Measurements from ENCODE around the gene TADA2B. TPM values are rescaled to one million over a fixed set of nuclear protein-coding genes. Genes with fewer than 3 reads are reported as not detected.

Gene TADA2B
- total and polyA plus RNA-seq, 10 of the 15 experiments (the other 5 are each of a cell fraction or from before 2014, with no cell fraction given): 0.66 to 12.0 (median 5.6) TPM

GRCh38 chr4:7055111-7055989 lies 12.2 kb downstream of the TADA2B start:
- BruUV-seq (replicated peaks): no TSS peak
- H4K20me1 ChIP-seq (ENCODE audit: control insufficient read depth, insufficient read depth): no peaks in the 10 kb centered on the region
- H3K4me3 ChIP-seq: no peak overlapping the region
- ChIA-PET POLR2A (interaction anchor here (1.0 kb wide), 1 partner anchor 11 kb away, joined by 3 read pairs; no protein-coding TSS in a partner anchor), SMC1A (ENCODE audit: uncharacterized antibody, unreplicated experiment) (no interaction called here), CTCF (interaction anchor here (5.6 kb wide), 1 partner anchor 14 kb away, joined by 41 read pairs; the partner anchor contains the start of gene GRPEL1), RAD21 (ENCODE audit: unreplicated experiment) (no interaction called here)
- H3K79me2 ChIP-seq (ENCODE audit: control insufficient read depth, insufficient read depth, low read length): no peaks in the 10 kb centered on the region; the same call in none of the 2 replicates
- peaks cover 14% of the 10 kb centered on the region for H3K4me1 ChIP-seq (ENCODE audit: control insufficient read depth, insufficient read depth, low read length)
- ATAC-seq (no peak), DNase-seq (ENCODE audit: low read depth, low spot score) (no peak), FAIRE-seq (no peak)
- H3K4me2 ChIP-seq (ENCODE audit: control insufficient read depth, insufficient read depth): no peak overlapping the region
- H2AFZ ChIP-seq (ENCODE audit: control insufficient read depth, low read depth, low read length): no peak overlapping the region
- WGBS (ENCODE audit: insufficient coverage, insufficient replicate concordance, low lambda C conversion rate, missing lambda C conversion rate): 94% methylated on average over 31 of the region's 31 CpGs
- no peak overlapping the region for H3K9ac ChIP-seq (ENCODE audit: control insufficient read depth, insufficient read depth, low read length)
- H3K27me3 ChIP-seq (replicated peaks in 1 of 2; ENCODE audit: control insufficient read depth in 2 of 2, insufficient read depth in 2 of 2, low read length in 1 of 2): no peaks in the 10 kb centered on the region
- in situ Hi-C loops (cut with MboI) (no loop called here), intact Hi-C loops (cut with micrococcal nuclease; ENCODE audit: unreplicated experiment) (no loop called here)
- H3K27ac ChIP-seq (ENCODE audit: control insufficient read depth, insufficient read depth): no peak overlapping the region
- H3K36me3 ChIP-seq (ENCODE audit: control insufficient read depth in 2 of 2, insufficient read depth in 2 of 2, low read length in 1 of 2): peaks cover 14 to 29% of the 10 kb centered on the region in 2 experiments
- H3K9me3 ChIP-seq (replicated peaks; ENCODE audit: control insufficient read depth, insufficient read depth, low read length): no peaks in the 10 kb centered on the region
- TF ChIP-seq ATF7 (IDR thresholded peaks at IDR 0.05; ENCODE audit: low read depth) (no peak), STAT3 (IDR thresholded peaks at IDR 0.05; ENCODE audit: low read depth, low read length) (no peak), POLR2AphosphoS2 (IDR thresholded peaks at IDR 0.05; ENCODE audit: low read depth, low read length) (no peak), RBBP5 (conservative IDR thresholded peaks at IDR 0.05) (no peak), HSF1 (IDR thresholded peaks at IDR 0.05; ENCODE audit: low read depth, low read length) (no peak), FOXM1 (IDR thresholded peaks at IDR 0.05; ENCODE audit: low read depth, low read length) (no peak), RELA (IDR thresholded peaks at IDR 0.05; ENCODE audit: borderline replicate concordance, partially characterized antibody) (no peak), CHD1 (IDR thresholded peaks at IDR 0.05; ENCODE audit: low read depth, low read length) (no peak), ZBTB11 (CRISPR knock-in tag; IDR thresholded peaks at IDR 0.05) (no peak), CUX1 (IDR thresholded peaks at IDR 0.05; ENCODE audit: insufficient replicate concordance, low read depth, low read length) (no peak), HDAC6 (IDR thresholded peaks at IDR 0.05; ENCODE audit: unreplicated experiment) (no peak), SMAD5 (IDR thresholded peaks at IDR 0.05; ENCODE audit: low read depth) (no peak)

Measured in GM12878 (cell line).